HG02943 (cell line): Measurements from ENCODE around the gene USP15.
"Not testable (repeated sequence)": the region's sequence is repeated elsewhere in the genome, so short reads cannot be mapped to it uniquely, and the experiment has no call there.

Experiments used
- ATAC-seq: cut with Tn5 transposase; IDR thresholded peaks from one replicate; pipeline ENCODE4 v1.9.1; 2021; ENCODE audit warnings: mild to moderate bottlenecking, low read depth, moderate library complexity; ENCODE audit not compliant: unreplicated experiment

Gene USP15

DNA sequence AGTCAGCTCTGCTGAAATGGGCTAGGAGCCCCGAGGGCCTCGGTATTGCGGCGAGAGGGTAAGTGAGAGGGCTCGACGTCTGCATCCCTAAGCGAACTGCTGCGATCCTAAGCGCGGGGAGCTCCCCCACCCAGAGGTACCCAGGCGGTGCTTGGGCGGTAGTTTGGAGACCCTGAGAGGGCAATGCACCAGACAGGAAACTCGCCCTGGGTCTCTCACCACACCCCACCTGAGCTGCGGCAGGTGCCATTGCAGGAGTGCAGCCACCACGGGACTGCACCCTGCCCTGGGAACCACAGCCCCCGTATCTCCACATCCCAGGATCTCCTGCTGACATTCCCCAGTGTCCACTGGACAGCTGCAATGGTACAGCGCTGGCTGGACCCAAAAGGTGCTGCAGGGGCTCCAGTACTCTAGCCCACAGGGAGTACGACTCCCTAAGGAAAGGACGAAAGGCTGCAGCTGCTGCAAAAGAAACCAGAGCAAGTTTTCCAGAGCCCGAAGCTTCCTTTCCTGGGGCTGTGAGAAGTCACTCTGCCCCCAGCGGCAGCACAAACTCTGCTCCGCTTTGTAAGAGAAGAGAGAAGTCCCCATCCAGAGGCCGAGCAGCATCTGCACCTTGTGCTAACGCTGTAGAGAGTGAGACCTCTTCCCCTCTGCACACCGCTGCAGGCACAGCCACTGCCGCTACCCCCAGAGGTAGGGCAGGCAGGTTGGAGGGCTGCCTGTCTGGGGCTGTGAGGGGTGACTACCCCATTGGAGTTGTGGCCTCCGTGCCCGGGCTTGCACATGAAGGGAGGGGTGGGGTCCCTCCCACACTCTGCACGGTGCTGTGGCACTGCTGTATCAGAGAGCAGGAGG lies 175.3 kb downstream of the USP15 start:
- ATAC-seq, result no peak

DNA sequence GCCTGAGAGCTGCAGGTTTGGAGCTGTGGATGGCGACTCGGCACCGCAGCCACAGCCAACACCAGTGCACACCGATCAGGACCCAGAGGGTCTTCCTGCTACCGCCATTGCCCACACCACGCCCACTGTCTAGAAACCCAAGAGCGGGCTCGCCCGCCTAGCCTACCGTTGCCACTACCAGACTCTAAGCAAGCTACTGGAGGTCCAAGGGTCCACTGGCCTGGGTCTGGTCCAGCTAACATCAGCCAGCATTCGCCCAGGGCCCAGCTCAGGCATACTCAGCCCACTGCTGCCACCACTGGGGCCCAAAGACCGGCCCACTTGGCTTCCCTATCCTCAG lies 175.9 kb downstream of the USP15 start:
- no peak for ATAC-seq

DNA sequence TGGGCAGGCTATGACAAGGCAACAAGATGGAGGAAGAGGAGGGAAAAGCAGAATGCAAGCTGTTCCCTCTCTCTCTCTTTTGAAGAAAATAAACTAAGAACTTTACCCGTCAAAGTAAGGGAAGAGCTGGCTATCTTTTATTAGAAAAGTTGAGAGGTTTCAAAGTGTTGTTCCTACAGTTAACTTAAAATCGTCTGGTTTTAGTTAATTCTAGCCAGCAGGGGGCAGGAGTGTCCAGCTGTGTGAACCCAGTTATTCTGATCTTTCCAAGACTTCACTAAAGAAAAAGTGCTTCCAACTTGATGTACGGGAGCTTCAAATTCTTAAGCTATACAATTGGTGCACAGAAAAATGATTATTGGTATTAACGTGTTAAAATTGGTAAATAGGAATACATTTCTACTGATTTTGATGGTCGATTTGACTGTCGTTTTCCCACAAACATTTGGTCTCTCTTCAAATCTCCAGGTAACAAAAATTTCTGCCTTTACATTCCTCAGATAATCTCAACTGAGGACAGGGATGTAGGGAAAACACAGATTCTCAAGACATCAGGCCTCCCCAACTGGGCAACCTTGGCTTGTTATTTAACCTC lies 178.0 kb downstream of the USP15 start:
- no peak for ATAC-seq

DNA sequence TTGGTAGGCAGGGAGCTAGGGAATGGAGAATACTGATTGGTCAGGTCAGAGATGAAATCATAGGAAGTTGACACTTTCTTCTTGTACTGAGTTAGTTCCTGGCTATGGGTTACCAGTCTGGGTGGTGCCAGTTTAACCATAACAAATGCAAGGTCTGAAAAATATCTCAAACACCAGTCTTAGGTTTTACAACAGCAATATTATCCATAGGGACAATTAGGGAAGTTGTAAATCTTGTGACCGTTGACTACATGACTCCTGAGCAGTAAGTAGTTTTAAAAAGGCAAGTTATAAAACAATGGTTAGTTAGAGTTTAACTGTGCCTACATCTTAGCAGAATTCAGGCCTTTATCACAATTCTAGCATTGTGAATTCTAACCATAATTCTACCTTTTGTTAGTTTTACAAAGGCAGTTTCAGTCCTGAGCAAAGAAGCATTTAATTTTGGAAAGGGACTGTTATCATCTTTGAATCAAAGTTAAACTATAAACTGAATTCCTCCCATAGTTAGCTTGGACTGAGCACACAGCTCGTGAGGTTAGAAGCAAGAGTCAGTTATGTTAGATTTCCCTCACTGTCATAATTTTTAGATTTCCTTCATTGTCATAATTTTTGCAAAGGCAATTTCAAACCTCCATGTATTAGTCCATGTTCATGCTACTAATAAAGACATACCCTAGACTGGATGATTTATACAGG lies 186.7 kb downstream of the USP15 start:
- ATAC-seq, result no peak

DNA sequence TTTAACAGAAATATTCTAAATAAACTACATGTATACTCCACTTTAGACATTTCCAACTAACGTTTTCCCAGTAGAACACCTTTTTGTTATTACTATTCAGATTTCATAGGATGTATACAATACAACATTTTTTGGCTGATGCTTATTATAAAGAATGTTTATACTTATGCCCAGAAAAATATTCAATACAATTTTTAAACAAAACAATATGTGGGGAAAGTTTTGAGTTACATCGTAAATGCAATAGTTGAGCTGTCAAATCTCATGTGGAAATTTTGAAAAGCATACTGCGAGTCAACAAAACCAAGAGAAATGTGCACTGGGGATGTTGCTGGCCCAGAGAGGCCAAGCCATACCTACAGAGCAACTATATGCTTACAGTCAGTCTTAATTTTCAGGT lies 188.2 kb downstream of the USP15 start:
- ATAC-seq, result no peak

DNA sequence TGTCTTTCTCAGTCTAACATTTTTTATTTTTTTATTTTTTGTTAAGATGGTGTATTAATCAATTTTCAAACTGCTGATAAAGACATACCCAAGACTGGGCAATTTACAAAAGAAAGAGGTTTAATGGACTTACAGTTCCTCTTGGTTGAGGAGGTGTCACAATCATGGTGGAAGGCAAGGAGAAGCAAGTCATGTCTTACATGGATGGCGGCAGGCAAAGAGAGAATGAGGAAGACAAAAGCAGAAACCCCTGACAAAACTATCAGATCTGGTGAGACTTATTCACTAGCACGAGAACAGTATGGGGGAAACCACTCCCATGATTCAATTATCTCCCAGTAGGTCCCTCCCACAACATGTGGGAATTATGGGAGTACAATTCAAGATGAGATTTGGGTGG lies 195.2 kb downstream of the USP15 start:
- not testable (repeated sequence) for ATAC-seq

DNA sequence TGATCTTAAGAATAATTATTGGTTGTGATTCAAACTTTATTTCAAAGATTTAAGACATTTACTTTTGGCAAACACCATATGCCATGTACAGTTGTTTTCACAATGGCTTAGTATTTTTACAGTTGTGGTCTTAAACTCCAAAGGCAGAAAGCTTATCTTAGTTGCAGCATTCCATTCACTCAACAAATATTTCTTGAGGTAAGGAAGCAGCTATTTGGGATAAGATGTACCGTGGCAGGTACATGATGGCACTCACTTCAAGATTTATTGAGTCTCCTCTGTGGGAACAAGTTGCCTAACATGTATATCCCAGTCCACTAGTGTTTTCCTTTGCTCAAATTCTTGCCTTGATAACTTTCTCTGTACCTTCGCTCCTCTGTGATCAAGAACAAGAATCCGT lies 198.4 kb downstream of the USP15 start:
- no peak for ATAC-seq

DNA sequence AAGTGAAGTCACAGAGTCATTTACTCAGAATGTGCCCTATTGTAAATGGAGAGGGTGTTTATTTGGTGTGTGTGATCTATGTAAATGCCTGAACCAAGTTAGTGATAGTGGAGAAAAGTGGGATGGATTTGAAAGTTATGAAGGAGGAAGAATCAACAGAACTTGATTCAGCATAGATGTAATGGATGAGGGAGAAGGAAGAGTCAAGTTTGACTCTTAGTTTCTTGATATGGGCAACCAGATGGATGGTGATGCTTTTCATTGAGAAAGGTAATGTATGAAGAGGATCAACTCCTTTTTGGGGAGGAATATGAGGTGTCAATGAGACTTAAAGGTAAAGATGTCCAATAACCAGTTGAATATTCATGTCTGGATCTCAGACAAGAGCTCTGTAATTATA lies 199.8 kb downstream of the USP15 start:
- no peak for ATAC-seq

DNA sequence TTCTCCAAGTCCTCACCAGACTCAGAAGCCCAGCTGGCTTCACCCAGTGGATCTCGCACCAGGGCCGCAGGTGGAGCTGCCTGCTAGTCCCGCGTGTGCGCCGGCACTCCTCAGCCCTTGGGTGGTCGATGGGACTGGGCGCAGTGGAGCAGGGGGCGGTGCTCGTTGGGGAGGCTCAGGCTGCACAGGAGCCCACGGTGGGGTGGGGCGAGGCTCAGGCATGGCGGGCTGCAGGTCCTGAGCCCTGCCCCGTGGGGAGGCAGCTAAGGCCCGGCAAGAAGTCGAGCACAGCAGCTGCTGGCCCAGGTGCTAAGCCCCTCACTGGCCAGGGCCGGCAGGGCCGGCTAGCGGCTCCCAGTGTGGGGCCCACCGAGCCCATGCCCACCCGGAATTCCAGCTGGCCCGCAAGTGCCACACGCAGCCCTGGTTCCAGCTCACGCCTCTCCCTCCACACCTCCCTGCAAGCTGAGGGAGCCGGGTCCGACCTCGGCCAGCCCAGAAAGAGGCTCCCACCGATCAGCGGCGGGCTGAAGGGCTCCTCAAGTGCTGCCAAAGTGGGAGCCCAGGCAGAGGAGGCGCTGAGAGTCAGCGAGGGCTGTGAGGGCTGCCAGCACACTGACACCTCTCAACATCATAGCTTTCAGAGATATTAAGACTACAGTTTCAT lies 201.1 kb downstream of the USP15 start:
- ATAC-seq, result not testable (repeated sequence)

DNA sequence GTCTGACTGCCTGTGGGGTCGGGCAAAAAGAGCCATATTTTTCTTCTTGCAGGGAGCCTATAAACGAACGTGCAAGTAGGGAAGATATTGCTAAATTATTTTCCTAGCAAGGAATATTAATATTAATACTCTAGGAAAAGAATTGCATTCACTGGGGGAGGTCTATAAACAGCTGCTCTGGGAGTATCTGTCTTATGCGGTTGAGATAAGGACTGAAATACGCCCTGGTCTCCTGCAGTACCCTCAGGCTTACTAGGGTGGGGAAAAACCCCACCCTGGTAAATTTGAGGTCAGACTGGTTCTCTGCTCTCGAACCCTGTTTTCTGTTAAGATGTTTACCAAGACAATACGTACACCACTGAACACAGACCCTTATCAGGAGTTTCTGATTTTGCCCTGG lies 203.0 kb downstream of the USP15 start:
- ATAC-seq, result not testable (repeated sequence)
